B cell (primary cell): ENCODE data around the gene FHIT.

Experiments
- CTCF ChIP-seq: fragments of 200-600 bp; IDR thresholded peaks from one replicate; pipeline ENCODE4 v1.8.0; 2022; ENCODE audit warnings: antibody characterized with exemption, mild to moderate bottlenecking
- EZH2 ChIP-seq: IDR thresholded peaks from 2 replicates; pipeline ENCODE4 v1.6.1; 2012; ENCODE audit warnings: borderline replicate concordance, low read depth, mild to moderate bottlenecking, moderate library complexity, low read length; ENCODE audit not compliant: insufficient read depth, poor library complexity, severe bottlenecking

- no peak for TF ChIP-seq CTCF
- TF ChIP-seq EZH2: no peak
These were observed 185.7 kb downstream of the FHIT start for GRCh38 chr3:61065451-61066011.
